Measurements from ENCODE around the gene EYA4. TPM values are rescaled to one million over a fixed set of nuclear protein-coding genes. Genes with fewer than 3 reads are reported as not detected.
A peak's percentile ranks its signal among the peaks of the same experiment; 100 is the strongest.

Gene EYA4
- total RNA-seq, 1 experiment from 2014 or later, result 10.0 TPM

- BruUV-seq (replicated peaks), result no TSS peak
Measured at GRCh38 chr6:133241901-133242636, 912 bp downstream of the EYA4 start.

GRCh38 chr6:133242637-133243585 lies 1.8 kb downstream of the EYA4 start:
- intact Hi-C loops (cut with micrococcal nuclease), result loop anchor here (5.0 kb wide), 2 partner anchors 56 to 99 kb away; no protein-coding TSS in a partner anchor
- no peak for ATAC-seq
- peaks cover 64% of the 10 kb centered on the region for H3K79me2 ChIP-seq (ENCODE audit: low read length)
- peaks cover 57% of the 10 kb centered on the region for H3K4me1 ChIP-seq (ENCODE audit: insufficient read depth, low read length)
- H3K36me3 ChIP-seq (ENCODE audit: low read depth, low read length), result no peaks in the 10 kb centered on the region
- H3K4me3 ChIP-seq (ENCODE audit: low read length), result peak overlapping the region; percentile 92
- H3K9me3 ChIP-seq (ENCODE audit: low read length), result no peaks in the 10 kb centered on the region
- DNase-seq, result no peak
- peak overlapping the region; percentile 92 for H3K4me2 ChIP-seq (ENCODE audit: low read length)
- H4K20me1 ChIP-seq (ENCODE audit: low read length), result no peaks in the 10 kb centered on the region
- CTCF ChIA-PET, result no interaction called here
- POLR2A ChIA-PET (ENCODE audit: unreplicated experiment), result interaction anchor here (0.7 kb wide), 1 partner anchor 10 kb away, joined by 3 read pairs; no protein-coding TSS in a partner anchor
- no peak for TF ChIP-seq EZH2 (IDR thresholded peaks at IDR 0.05; ENCODE audit: low read length, unreplicated experiment)
- no peak for TF ChIP-seq EZH2phosphoT487 (IDR thresholded peaks at IDR 0.05; ENCODE audit: borderline replicate concordance, low read length)
- TF ChIP-seq CTCF (conservative IDR thresholded peaks at IDR 0.05; ENCODE audit: low read depth, low read length), result no peak
- no peak overlapping the region for H3K27ac ChIP-seq (ENCODE audit: low read length)
- no peak overlapping the region for H2AFZ ChIP-seq (ENCODE audit: low read length)
- H3K9ac ChIP-seq (ENCODE audit: low read length), result no peak overlapping the region
- BruUV-seq (replicated peaks), result no TSS peak
- no peaks in the 10 kb centered on the region for H3K9me2 ChIP-seq (replicated peaks; ENCODE audit: low read length)
- H3F3A ChIP-seq (ENCODE audit: low read length, unreplicated experiment), result no peaks in the 10 kb centered on the region
- no peaks in the 10 kb centered on the region for H3K27me3 ChIP-seq (ENCODE audit: low read length)

More at GRCh38 chr6:133241901-133242636, 912 bp downstream of the EYA4 start:
- Histone ChIP-seq H3F3A (ENCODE audit: low read length, unreplicated experiment) (no peaks in the 10 kb centered on the region), H3K9me2 (replicated peaks; ENCODE audit: low read length) (no peaks in the 10 kb centered on the region), H3K4me1 (ENCODE audit: insufficient read depth, low read length) (peaks cover 53% of the 10 kb centered on the region), H3K36me3 (ENCODE audit: low read depth, low read length) (no peaks in the 10 kb centered on the region), H3K27ac (ENCODE audit: low read length) (no peak overlapping the region; the same call in 1 of the 2 replicates), H2AFZ (ENCODE audit: low read length) (no peak overlapping the region), H3K4me2 (ENCODE audit: low read length) (peak overlapping the region; percentile 92), H3K79me2 (ENCODE audit: low read length) (peaks cover 59% of the 10 kb centered on the region), H3K27me3 (ENCODE audit: low read length) (no peaks in the 10 kb centered on the region), H4K20me1 (ENCODE audit: low read length) (no peaks in the 10 kb centered on the region), H3K9me3 (ENCODE audit: low read length) (no peaks in the 10 kb centered on the region), H3K4me3 (ENCODE audit: low read length) (peak overlapping the region; percentile 92), H3K9ac (ENCODE audit: low read length) (peak overlapping the region; percentile 87)
- TF ChIP-seq CTCF (conservative IDR thresholded peaks at IDR 0.05; ENCODE audit: low read depth, low read length) (no peak), EZH2 (IDR thresholded peaks at IDR 0.05; ENCODE audit: low read length, unreplicated experiment) (no peak), EZH2phosphoT487 (IDR thresholded peaks at IDR 0.05; ENCODE audit: borderline replicate concordance, low read length) (no peak)
- DNase-seq (no peak), ATAC-seq (no peak)
- intact Hi-C loops (cut with micrococcal nuclease), result loop anchor here (5.0 kb wide), 2 partner anchors 55 to 100 kb away; no protein-coding TSS in a partner anchor
- ChIA-PET CTCF (interaction anchor here (0.7 kb wide), 1 partner anchor 30 kb away, joined by 4 read pairs; no protein-coding TSS in a partner anchor), POLR2A (ENCODE audit: unreplicated experiment) (no interaction called here)

All from PC-3 (cell line).